Ovary (tissue), 9 donors: ENCODE data around the gene IQCM. TPM values are rescaled to one million over a fixed set of nuclear protein-coding genes. Genes with fewer than 3 reads are reported as not detected.

Experiments
- DNase-seq, 5 donors: peaks; one replicate each; pipeline ENCODE4 v3.0.0-alpha.2; 2019 to 2020
- H3K27ac ChIP-seq, 2 donors: fragments of 200-600 bp; one replicate each; pipeline versions ENCODE4 v1.5.1 to v1.8.0; 2019 to 2022
- H3K27me3 ChIP-seq: fragments of 200-600 bp; one replicate; pipeline ENCODE4 v1.8.0; 2022
- H3K36me3 ChIP-seq: fragments of 200-600 bp; sonication (generic); one replicate; pipeline ENCODE4 v1.5.1; 2019
- H3K4me1 ChIP-seq: one replicate; pipeline ENCODE4 v1.8.1; 2013; ENCODE audit warnings: mild to moderate bottlenecking, moderate library complexity; ENCODE audit not compliant: insufficient read depth
- H3K4me3 ChIP-seq: fragments of 200-600 bp; sonication (generic); one replicate; pipeline ENCODE4 v1.5.1; 2017
- H3K9me3 ChIP-seq, 2 donors: fragments of 200-600 bp in 1 of 2; sonication (generic) in 1 of 2; one replicate each; pipeline versions ENCODE4 v1.5.1 to v1.8.1; 2013 to 2019; ENCODE audit warnings: mild to moderate bottlenecking in 1 of 2, moderate library complexity in 1 of 2
- EP300 ChIP-seq: sonication (generic); formaldehyde crosslinking; IDR thresholded peaks from one replicate; pipeline ENCODE4 v1.6.1; 2017; ENCODE audit warnings: antibody characterized with exemption
- POLR2A ChIP-seq: fragments of 450-650 bp; IDR thresholded peaks from one replicate; pipeline ENCODE4 v1.6.1; 2017; ENCODE audit warnings: antibody characterized with exemption, mild to moderate bottlenecking, moderate library complexity
- WGBS, 3 donors: extraction: QIAGEN DNeasy Blood & Tissue Kit in 1 of 3; methylation state at CpG; one replicate each; pipeline versions ENCODE4 v1.1.5 to v1.1.7; 2013 to 2017; 5-methylcytosine and 5-hydroxymethylcytosine counted together
- intact Hi-C, 4 donors: fragments of 100-400 bp; cut with DNase I; formaldehyde crosslinking; loops; one replicate each; pipeline versions ENCODE4 v1.11.0 to v1.15.1; 2022 to 2023
- polyA plus RNA-seq, 2 donors: library from polyadenylated mRNA; stranded (reverse); fragments of 200-250 nt in 1 of 2; fragments of 350-450 nt in 1 of 2; fragmentation: Illumina TruSeq in 1 of 2; extraction: RNeasy Lipid Tissue Mini Kit (QIAGEN cat#74804) in 1 of 2; gene quantifications; one replicate each; pipeline ENCODE4 v1.2.3, GENCODE V29; 2013 to 2014
- total RNA-seq, 7 donors: library from RNA; depleted of rRNA in 2 of 7; stranded (reverse); fragments of >200 nt in 2 of 7; fragmentation: NEBNext Ultra II Directional in 3 of 7; extraction: Animal tissue kit (Norgen Biotek cat#: 25700) in 3 of 7; gene quantifications; one replicate each; pipeline versions ENCODE4 v1.1.0 to v1.2.4, GENCODE V29; 2016 to 2023
- TF ChIP-seq, protein P1 (sequence below), 3 donors: fragments of 450-650 bp in 2 of 3; fragments of 200-600 bp in 1 of 3; IDR thresholded peaks; one replicate each; pipeline versions ENCODE4 v1.5.1 to v1.8.0; 2016 to 2022; ENCODE audit warnings: antibody characterized with exemption in 3 of 3, mild to moderate bottlenecking in 1 of 3
- donor health status: DM: no; HTN: no; CAD: no; lungs with moderate emphysema.
- donor health status: DM: no; HTN: no; CAD: no.
- donor health status: Bipolar disorder and iron deficiency.
- donor health status: DM: yes; HTN: yes; CAD: no.
- donor health status: DM: no; HTN: no; CAD: no.
- donor health status: DM: yes; HTN: yes; CAD: no.

The IQCM gene
- total and polyA plus RNA-seq, 9 donors: not detected

DNA sequence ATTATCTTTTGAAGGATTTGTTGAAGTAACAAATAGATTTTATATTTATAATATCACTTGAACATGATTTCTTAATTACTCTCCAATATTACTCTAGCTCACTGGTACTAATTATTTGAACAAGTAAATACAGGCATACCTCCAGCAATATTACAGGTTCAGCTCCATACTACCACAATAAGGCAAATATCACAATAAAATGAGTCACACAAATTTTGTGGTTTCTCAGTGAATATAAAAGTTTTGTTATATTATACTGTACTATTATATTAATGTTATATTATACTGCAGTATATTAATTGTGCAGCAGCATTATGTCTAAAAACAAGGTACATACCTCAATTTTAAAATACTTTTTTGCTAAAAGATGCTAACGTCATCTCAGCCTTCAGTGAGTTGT, 22.4 kb upstream of the IQCM start:
- Histone ChIP-seq H3K4me3 (no peak overlapping the region), H3K27me3 (no peaks in the 10 kb centered on the region), H3K36me3 (no peaks in the 10 kb centered on the region), H3K9me3 (no peaks in the 10 kb centered on the region), H3K4me1 (no peaks in the 10 kb centered on the region), H3K27ac (no peak overlapping the region)
- TF ChIP-seq EP300 (no peak), POLR2A (no peak)
- TF ChIP-seq, protein P1, sequence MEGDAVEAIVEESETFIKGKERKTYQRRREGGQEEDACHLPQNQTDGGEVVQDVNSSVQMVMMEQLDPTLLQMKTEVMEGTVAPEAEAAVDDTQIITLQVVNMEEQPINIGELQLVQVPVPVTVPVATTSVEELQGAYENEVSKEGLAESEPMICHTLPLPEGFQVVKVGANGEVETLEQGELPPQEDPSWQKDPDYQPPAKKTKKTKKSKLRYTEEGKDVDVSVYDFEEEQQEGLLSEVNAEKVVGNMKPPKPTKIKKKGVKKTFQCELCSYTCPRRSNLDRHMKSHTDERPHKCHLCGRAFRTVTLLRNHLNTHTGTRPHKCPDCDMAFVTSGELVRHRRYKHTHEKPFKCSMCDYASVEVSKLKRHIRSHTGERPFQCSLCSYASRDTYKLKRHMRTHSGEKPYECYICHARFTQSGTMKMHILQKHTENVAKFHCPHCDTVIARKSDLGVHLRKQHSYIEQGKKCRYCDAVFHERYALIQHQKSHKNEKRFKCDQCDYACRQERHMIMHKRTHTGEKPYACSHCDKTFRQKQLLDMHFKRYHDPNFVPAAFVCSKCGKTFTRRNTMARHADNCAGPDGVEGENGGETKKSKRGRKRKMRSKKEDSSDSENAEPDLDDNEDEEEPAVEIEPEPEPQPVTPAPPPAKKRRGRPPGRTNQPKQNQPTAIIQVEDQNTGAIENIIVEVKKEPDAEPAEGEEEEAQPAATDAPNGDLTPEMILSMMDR (IDR thresholded peaks at IDR 0.05): no peak
- intact Hi-C loops: no loop called here
- DNase-seq: no peak
- whole genome bisulfite sequencing, 3 donors: 82 to 88% (median 84%) methylated on average over 1 of the region's 1 CpG

DNA sequence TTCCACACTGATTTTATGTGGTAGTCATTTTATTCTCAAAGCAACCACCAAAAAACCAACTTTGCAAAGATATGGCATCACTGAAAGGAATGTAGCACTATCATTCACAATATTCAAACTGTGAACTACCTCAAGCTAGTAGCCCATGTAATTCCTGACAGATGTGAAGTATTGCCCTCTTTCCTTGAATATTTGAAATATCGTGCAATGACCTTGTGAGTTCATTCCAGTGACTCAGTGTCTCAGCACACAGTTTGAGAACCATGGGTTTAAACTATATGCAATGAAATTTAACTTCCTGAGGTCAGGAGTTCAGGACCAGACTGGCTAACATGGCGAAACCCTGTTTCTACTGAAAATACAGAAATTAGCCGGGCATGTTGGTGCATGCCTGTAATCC, 20.9 kb upstream of the IQCM start:
- 76 to 85% (median 82%) methylated on average over 3 of the region's 3 CpGs for WGBS, 3 donors
- intact Hi-C loops: no loop called here
- Histone ChIP-seq H3K36me3 (no peaks in the 10 kb centered on the region), H3K4me3 (no peak overlapping the region), H3K4me1 (no peaks in the 10 kb centered on the region), H3K9me3 (no peaks in the 10 kb centered on the region), H3K27me3 (no peaks in the 10 kb centered on the region), H3K27ac (no peak overlapping the region)
- no peak for TF ChIP-seq EP300
- TF ChIP-seq, protein P1 (IDR thresholded peaks at IDR 0.05): no peak
- TF ChIP-seq POLR2A: no peak
- no peak for DNase-seq

DNA sequence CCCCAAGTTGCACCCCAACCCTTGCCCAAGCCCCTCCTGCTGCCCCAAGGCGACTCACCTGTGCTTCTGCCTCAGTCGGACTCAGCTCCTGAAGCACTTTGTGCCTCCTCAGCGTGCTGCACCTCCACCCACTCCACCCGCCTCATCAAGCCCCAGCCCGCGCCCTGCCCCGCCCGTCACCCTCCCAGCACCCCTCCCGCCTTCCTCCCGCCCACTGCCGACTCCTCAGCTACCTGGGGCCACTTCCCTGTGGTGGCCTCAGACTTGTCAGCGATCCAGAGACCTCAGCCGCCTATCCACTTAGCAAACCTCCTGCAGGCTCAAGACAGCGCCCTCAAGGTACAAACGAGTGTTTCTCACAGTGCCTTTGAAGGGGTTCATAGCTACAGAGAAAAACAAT, 19.6 kb upstream of the IQCM start:
- Histone ChIP-seq H3K27me3 (no peaks in the 10 kb centered on the region), H3K9me3 (no peaks in the 10 kb centered on the region), H3K4me3 (no peak overlapping the region), H3K4me1 (no peaks in the 10 kb centered on the region), H3K36me3 (no peaks in the 10 kb centered on the region), H3K27ac (no peak overlapping the region)
- intact Hi-C loops: no loop called here
- 91 to 96% (median 95%) methylated on average over 15 of the region's 15 CpGs for WGBS, 3 donors
- no peak for DNase-seq
- TF ChIP-seq, protein P1 (IDR thresholded peaks at IDR 0.05): no peak

DNA sequence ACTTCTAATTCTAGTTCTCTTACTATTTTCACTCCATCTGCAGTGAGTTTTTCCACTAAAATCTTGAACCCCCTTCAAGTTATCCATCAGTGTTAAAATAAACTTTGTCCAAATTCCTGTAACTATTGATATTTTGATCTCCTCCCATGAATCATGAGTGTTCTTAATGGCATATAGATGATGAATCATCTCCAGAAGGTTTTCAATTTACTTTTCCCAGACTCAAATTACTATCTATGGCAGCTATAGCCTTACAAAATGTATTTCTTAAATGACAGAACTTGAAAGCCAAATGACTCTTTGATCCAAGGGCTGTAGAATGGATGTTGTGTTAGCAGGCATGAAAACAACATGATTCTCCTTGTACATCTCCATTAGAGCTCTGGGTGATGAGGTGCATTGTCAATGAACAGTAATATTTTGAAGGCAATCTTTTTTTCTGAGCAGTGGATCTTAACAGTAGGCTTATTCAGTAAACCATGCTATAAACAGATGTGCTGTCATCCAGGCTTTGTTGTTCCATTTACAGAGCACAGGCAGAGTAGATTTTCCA, 16.1 kb upstream of the IQCM start:
- no peaks in the 10 kb centered on the region for H3K27me3 ChIP-seq
- no peak overlapping the region for H3K4me3 ChIP-seq
- intact Hi-C loops: no loop called here
- no peaks in the 10 kb centered on the region for H3K36me3 ChIP-seq
- no peak for DNase-seq
- H3K4me1 ChIP-seq: no peaks in the 10 kb centered on the region
- TF ChIP-seq EP300 (no peak), POLR2A (no peak)
- TF ChIP-seq, protein P1 (IDR thresholded peaks at IDR 0.05): no peak
- no peak overlapping the region for H3K27ac ChIP-seq
- H3K9me3 ChIP-seq: no peaks in the 10 kb centered on the region

DNA sequence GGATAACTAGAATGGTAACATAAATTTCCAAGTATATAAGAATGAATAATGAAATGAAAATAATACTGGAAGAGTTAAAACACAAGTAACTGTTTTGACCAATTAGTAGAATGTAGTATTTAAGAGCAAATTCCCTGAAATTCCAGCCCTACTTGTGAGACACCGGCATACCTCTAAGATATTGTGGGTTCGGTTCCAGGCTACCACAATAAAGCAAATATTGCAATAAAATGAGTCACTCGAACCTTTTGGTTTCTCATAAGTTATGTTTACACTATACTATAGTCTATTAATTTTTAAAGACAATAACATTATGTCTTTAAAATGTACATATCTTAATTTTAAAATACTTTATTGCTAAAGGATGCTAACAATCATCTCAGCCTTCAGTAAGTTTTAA, 15.2 kb upstream of the IQCM start:
- no peaks in the 10 kb centered on the region for H3K36me3 ChIP-seq
- WGBS, 3 donors: 82 to 86% (median 85%) methylated on average over 3 of the region's 3 CpGs
- no peak for DNase-seq

More for the DNA sequence above, 15.2 kb upstream of the IQCM start:
- Histone ChIP-seq H3K4me1 (no peaks in the 10 kb centered on the region), H3K4me3 (no peak overlapping the region), H3K9me3 (no peaks in the 10 kb centered on the region), H3K27me3 (no peaks in the 10 kb centered on the region), H3K27ac (no peak overlapping the region)
- TF ChIP-seq, protein P1 (IDR thresholded peaks at IDR 0.05): no peak
- TF ChIP-seq EP300 (no peak), POLR2A (no peak)
- intact Hi-C loops: no loop called here
